GM18951 (cell line): Measurements from ENCODE around the gene SLC25A40.
"Not testable (repeated sequence)": the region's sequence is repeated elsewhere in the genome, so short reads cannot be mapped to it uniquely, and the experiment has no call there.

Source experiments
- POLR2A ChIP-seq: IDR thresholded peaks from 4 replicates; pipeline ENCODE4 v1.6.1; 2011; ENCODE audit warnings: mild to moderate bottlenecking; ENCODE audit not compliant: insufficient read length, insufficient read depth; ENCODE audit errors: extremely low read depth
- in situ Hi-C: fragments of 300-500 bp; cut with MboI; formaldehyde crosslinking; loops from one replicate; pipeline ENCODE4 v1.12.0; 2022; ENCODE audit warnings: low sequenced_read_pairs, mixed read lengths, inconsistent platforms; ENCODE audit not compliant: unreplicated experiment

The SLC25A40 gene

GRCh38 chr7:87876040-87876868 is at the start of gene SLC25A40, which contains the start of gene DBF4:
Gene SLC25A40, minus strand, starts transcription at chr7:87876360. Its CDS starts 17,633 bp downstream, at chr7:87858727.
Gene DBF4, plus strand, starts transcription at chr7:87876493. Its CDS starts 240 bp downstream, at chr7:87876733.
- peak; percentile 87 for TF ChIP-seq POLR2A
- in situ Hi-C loops: no loop called here

- in situ Hi-C loops: not testable (repeated sequence)
Measured at GRCh38 chr7:87922759-87923395, 46.7 kb upstream of the SLC25A40 start.

GRCh38 chr7:87920578-87920977 is 44.4 kb upstream of the SLC25A40 start:
- in situ Hi-C loops: no loop called here
- no peak for TF ChIP-seq POLR2A

GRCh38 chr7:87919875-87920274 is 43.7 kb upstream of the SLC25A40 start:
- TF ChIP-seq POLR2A: no peak
- in situ Hi-C loops: no loop called here

- no peak for TF ChIP-seq POLR2A
- in situ Hi-C loops: no loop called here
Measured at GRCh38 chr7:87918740-87919139, 42.6 kb upstream of the SLC25A40 start.

- in situ Hi-C loops: no loop called here
- no peak for TF ChIP-seq POLR2A
Measured at GRCh38 chr7:87912121-87912520, 36.0 kb upstream of the SLC25A40 start.

GRCh38 chr7:87908814-87909213 is 32.7 kb upstream of the SLC25A40 start:
- in situ Hi-C loops: not testable (repeated sequence)

- in situ Hi-C loops: not testable (repeated sequence)
Measured at GRCh38 chr7:87907136-87907906, 31.2 kb upstream of the SLC25A40 start.

GRCh38 chr7:87899255-87899654 is 23.1 kb upstream of the SLC25A40 start:
- in situ Hi-C loops: no loop called here
- no peak for TF ChIP-seq POLR2A

GRCh38 chr7:87895363-87895762 is 19.2 kb upstream of the SLC25A40 start:
- in situ Hi-C loops: no loop called here
- no peak for TF ChIP-seq POLR2A

- TF ChIP-seq POLR2A: no peak
- in situ Hi-C loops: no loop called here
Measured at GRCh38 chr7:87886875-87887274, 10.7 kb upstream of the SLC25A40 start.

- in situ Hi-C loops: no loop called here
- no peak for TF ChIP-seq POLR2A
Measured at GRCh38 chr7:87885018-87885417, 8.9 kb upstream of the SLC25A40 start.

GRCh38 chr7:87882151-87882937 is 6.2 kb upstream of the SLC25A40 start:
- in situ Hi-C loops: loop anchor here (5.0 kb wide), 1 partner anchor 80 kb away; no protein-coding TSS in a partner anchor
- TF ChIP-seq POLR2A: no peak
